ENCODE measurements around the gene UVSSA.

DNA sequence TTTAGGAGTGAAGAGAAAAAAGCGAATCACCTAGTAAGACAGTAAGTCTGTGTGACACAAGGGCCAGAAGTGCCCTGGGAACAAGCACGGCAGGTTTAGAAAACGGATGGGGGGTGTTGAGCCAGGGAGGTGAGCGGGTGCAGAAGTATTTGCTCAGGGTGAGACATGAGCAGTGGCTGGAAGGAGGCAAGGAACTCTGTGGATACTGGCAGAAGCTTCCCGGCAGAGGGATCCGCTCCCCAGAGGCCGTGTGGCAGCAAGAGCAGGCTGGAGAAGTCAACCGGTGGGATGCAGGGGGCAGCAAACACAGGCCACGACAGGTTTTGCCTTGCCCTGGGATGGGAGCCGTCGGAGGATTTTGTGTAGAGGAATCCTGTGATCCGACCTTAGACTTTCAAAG, 2.3 kb upstream of the UVSSA start:
- TF ChIP-seq, protein P1, sequence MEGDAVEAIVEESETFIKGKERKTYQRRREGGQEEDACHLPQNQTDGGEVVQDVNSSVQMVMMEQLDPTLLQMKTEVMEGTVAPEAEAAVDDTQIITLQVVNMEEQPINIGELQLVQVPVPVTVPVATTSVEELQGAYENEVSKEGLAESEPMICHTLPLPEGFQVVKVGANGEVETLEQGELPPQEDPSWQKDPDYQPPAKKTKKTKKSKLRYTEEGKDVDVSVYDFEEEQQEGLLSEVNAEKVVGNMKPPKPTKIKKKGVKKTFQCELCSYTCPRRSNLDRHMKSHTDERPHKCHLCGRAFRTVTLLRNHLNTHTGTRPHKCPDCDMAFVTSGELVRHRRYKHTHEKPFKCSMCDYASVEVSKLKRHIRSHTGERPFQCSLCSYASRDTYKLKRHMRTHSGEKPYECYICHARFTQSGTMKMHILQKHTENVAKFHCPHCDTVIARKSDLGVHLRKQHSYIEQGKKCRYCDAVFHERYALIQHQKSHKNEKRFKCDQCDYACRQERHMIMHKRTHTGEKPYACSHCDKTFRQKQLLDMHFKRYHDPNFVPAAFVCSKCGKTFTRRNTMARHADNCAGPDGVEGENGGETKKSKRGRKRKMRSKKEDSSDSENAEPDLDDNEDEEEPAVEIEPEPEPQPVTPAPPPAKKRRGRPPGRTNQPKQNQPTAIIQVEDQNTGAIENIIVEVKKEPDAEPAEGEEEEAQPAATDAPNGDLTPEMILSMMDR (IDR thresholded peaks at IDR 0.05), result no peak
- TF ChIP-seq ZFX (IDR thresholded peaks at IDR 0.05; ENCODE audit: borderline replicate concordance), result no peak
